ENCODE data around the gene FNDC3B.

The FNDC3B gene

DNA sequence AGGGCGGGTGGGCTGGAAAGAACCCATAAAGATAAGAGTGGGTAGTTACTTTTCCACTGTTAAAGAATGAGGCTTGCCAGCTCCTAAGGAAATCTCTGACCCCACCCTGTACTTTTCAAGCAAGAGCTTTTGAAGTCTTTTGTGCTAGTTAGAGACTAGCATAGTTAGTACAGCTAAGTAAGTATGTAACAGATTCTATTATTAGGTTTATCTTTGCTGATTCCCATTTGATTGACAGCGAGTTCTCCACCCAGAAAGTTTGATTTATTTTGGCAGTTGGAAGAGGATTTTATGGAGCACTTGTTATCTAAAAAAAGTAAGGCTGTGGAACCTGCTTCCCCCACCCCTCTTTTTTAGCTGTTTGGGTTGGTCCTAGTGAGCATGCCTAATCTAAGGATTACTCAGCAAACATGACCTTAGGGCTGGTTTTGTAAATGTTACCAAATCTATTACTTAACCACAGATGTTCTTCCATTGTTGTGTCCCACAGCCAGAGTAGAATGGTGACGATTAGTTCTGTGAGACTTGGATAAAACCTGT is 57.6 kb downstream of the FNDC3B start:
- no peaks in the 10 kb centered on the region for H3K27me3 ChIP-seq (ENCODE audit: insufficient read depth, low read length, poor library complexity, severe bottlenecking)
- no peak overlapping the region for H3K4me2 ChIP-seq (ENCODE audit: low read depth, low read length, poor library complexity, severe bottlenecking)
- peaks cover 31% of the 10 kb centered on the region for H3K79me2 ChIP-seq (ENCODE audit: insufficient read depth, low read length)
- H3K9ac ChIP-seq (ENCODE audit: low read depth, low read length, poor library complexity, severe bottlenecking), result no peak overlapping the region
- H2AFZ ChIP-seq (ENCODE audit: low read length), result no peak overlapping the region
- no peaks in the 10 kb centered on the region for H3F3A ChIP-seq (ENCODE audit: low read depth)
- no peaks in the 10 kb centered on the region for H3K36me3 ChIP-seq (ENCODE audit: insufficient read depth, low read length)
- no peaks in the 10 kb centered on the region for H3K9me3 ChIP-seq (ENCODE audit: insufficient read depth, low read depth, low read length)
- no peak overlapping the region for H3K4me3 ChIP-seq (ENCODE audit: low read length, poor library complexity, severe bottlenecking)
- no peak for TF ChIP-seq CTCF (conservative IDR thresholded peaks at IDR 0.05; ENCODE audit: low read length)
- no peak for TF ChIP-seq EZH2phosphoT487 (IDR thresholded peaks at IDR 0.05; ENCODE audit: borderline replicate concordance)
- no peaks in the 10 kb centered on the region for H3K9me2 ChIP-seq (replicated peaks; ENCODE audit: low read depth, low read length)
- H3K4me1 ChIP-seq (ENCODE audit: insufficient read depth, low read length, poor library complexity, severe bottlenecking), result peaks cover 16% of the 10 kb centered on the region
- peaks cover 3% of the 10 kb centered on the region for H4K20me1 ChIP-seq (ENCODE audit: insufficient read depth, low read length, poor library complexity, severe bottlenecking)

- Histone ChIP-seq H3K4me2 (ENCODE audit: low read depth, low read length, poor library complexity, severe bottlenecking) (no peak overlapping the region), H3K9me3 (ENCODE audit: insufficient read depth, low read depth, low read length) (no peaks in the 10 kb centered on the region), H3K9me2 (replicated peaks; ENCODE audit: low read depth, low read length) (no peaks in the 10 kb centered on the region), H3K9ac (ENCODE audit: low read depth, low read length, poor library complexity, severe bottlenecking) (no peak overlapping the region), H3K4me1 (ENCODE audit: insufficient read depth, low read length, poor library complexity, severe bottlenecking) (peaks cover 22% of the 10 kb centered on the region), H4K20me1 (ENCODE audit: insufficient read depth, low read length, poor library complexity, severe bottlenecking) (peaks cover 7% of the 10 kb centered on the region), H3K27me3 (ENCODE audit: insufficient read depth, low read length, poor library complexity, severe bottlenecking) (no peaks in the 10 kb centered on the region), H3K4me3 (ENCODE audit: low read length, poor library complexity, severe bottlenecking) (no peak overlapping the region), H3F3A (ENCODE audit: low read depth) (no peaks in the 10 kb centered on the region), H2AFZ (ENCODE audit: low read length) (no peak overlapping the region), H3K79me2 (ENCODE audit: insufficient read depth, low read length) (peaks cover 35% of the 10 kb centered on the region), H3K36me3 (ENCODE audit: insufficient read depth, low read length) (no peaks in the 10 kb centered on the region)
- TF ChIP-seq CTCF (conservative IDR thresholded peaks at IDR 0.05; ENCODE audit: low read length) (no peak), EZH2phosphoT487 (IDR thresholded peaks at IDR 0.05; ENCODE audit: borderline replicate concordance) (no peak)
These were observed 58.2 kb downstream of the FNDC3B start for GRCh38 chr3:172097585-172097984.

GRCh38 chr3:172098698-172099494 is 59.5 kb downstream of the FNDC3B start:
- H3K4me3 ChIP-seq (ENCODE audit: low read length, poor library complexity, severe bottlenecking), result no peak overlapping the region
- H3K4me1 ChIP-seq (ENCODE audit: insufficient read depth, low read length, poor library complexity, severe bottlenecking), result peaks cover 29% of the 10 kb centered on the region
- H3K9me3 ChIP-seq (ENCODE audit: insufficient read depth, low read depth, low read length), result no peaks in the 10 kb centered on the region
- peaks cover 7% of the 10 kb centered on the region for H4K20me1 ChIP-seq (ENCODE audit: insufficient read depth, low read length, poor library complexity, severe bottlenecking)
- TF ChIP-seq CTCF (conservative IDR thresholded peaks at IDR 0.05; ENCODE audit: low read length), result no peak
- no peak for TF ChIP-seq EZH2phosphoT487 (IDR thresholded peaks at IDR 0.05; ENCODE audit: borderline replicate concordance)
- H3K79me2 ChIP-seq (ENCODE audit: insufficient read depth, low read length), result peaks cover 39% of the 10 kb centered on the region
- no peaks in the 10 kb centered on the region for H3F3A ChIP-seq (ENCODE audit: low read depth)
- no peak overlapping the region for H3K9ac ChIP-seq (ENCODE audit: low read depth, low read length, poor library complexity, severe bottlenecking)
- no peaks in the 10 kb centered on the region for H3K36me3 ChIP-seq (ENCODE audit: insufficient read depth, low read length)
- no peaks in the 10 kb centered on the region for H3K27me3 ChIP-seq (ENCODE audit: insufficient read depth, low read length, poor library complexity, severe bottlenecking)
- H3K4me2 ChIP-seq (ENCODE audit: low read depth, low read length, poor library complexity, severe bottlenecking), result no peak overlapping the region
- no peaks in the 10 kb centered on the region for H3K9me2 ChIP-seq (replicated peaks; ENCODE audit: low read depth, low read length)
- no peak overlapping the region for H2AFZ ChIP-seq (ENCODE audit: low read length)

Data from Loucy (cell line).